Left ventricle myocardium superior (tissue), 1 donor: ENCODE results near the gene AFAP1. TPM values are rescaled to one million over a fixed set of nuclear protein-coding genes. Genes with fewer than 3 reads are reported as not detected.
"Not testable (repeated sequence)": the region's sequence is repeated elsewhere in the genome, so short reads cannot be mapped to it uniquely, and the experiment has no call there.

Source experiments
- ATAC-seq: fragments of 200-7000 bp; cut with Tn5 transposase; one replicate; pipeline ENCODE4 v1.9.1; 2020; ENCODE audit warnings: mild to moderate bottlenecking, moderate library complexity
- DNase-seq: peaks from one replicate; pipeline ENCODE4 v3.0.0-alpha.2; 2020
- intact Hi-C: fragments of 100-400 bp; cut with micrococcal nuclease; formaldehyde crosslinking; loops from one replicate; pipeline ENCODE4 v1.11.0; 2022
- total RNA-seq: library from RNA; stranded (reverse); fragmentation: NEBNext Ultra II Directional; extraction: Animal tissue kit (Norgen Biotek cat#: 25700); gene quantifications from one replicate; pipeline ENCODE4 v1.2.1, GENCODE V29; 2021
- donor health status: DM: no; HTN: yes; CAD: no; lungs with severe emphysema.

The AFAP1 gene
- total RNA-seq, 1 donor from 2014 or later = 7.7 TPM

DNA sequence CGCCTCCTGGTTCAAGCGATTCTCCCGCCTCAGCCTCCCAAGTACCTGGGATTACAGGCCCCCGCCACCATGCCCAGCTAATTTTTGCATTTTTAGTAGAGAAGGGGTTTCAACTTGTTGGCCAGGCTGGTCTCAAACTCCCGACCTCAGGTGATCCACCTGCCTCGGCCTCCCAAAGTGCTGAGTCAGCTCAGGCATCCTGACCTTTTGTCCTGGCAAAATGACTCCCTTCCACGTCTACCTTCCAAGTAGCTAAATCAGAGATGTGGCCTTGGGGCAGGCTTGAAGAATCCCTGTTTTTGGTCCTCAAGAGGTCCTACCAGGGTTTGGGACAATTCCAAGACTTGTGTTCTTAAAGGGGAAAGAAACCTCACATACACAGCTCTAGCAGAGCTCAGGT lies 12.8 kb downstream of the AFAP1 start:
- intact Hi-C loops = no loop called here
- DNase-seq (no peak), ATAC-seq (no peak)

DNA sequence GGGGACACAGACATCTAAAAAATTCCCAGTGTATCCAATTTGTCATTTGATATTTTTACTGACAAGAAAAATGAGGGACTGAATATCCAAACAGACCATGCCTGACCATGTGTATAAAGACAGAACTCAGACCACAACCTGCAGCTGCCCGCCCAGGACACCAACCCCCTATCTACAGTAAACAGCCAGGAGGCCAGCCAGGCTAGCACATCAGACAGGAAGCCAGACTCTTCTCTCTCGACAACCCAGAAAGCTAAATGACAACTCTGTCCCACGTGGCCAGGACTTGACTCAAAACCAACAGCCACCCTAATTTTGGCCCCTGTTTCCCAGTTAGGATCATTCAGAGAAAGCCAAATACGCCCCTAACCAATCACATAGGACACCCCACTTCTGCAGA lies 15.1 kb downstream of the AFAP1 start:
- intact Hi-C loops = no loop called here
- DNase-seq (no peak), ATAC-seq (no peak)

DNA sequence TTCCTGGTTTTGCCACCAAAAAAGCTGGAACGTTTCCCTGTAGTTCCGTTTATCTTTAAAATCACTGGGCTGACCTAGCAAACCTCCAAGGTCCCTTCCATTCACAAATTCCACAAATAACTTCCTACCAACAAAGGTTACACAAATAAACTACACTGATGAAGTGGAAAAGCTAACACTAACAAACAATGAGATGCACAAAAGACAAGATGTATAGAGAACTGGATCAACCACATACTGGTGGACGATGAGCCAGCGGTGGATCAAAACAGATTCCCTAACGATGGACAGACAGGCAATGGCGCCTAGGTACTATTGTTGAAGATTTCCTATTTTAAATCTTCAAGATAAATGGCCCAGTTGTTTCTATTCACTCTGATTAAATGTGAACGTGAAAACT lies 15.5 kb downstream of the AFAP1 start:
- intact Hi-C loops = no loop called here
- DNase-seq = no peak
- no peak for ATAC-seq

DNA sequence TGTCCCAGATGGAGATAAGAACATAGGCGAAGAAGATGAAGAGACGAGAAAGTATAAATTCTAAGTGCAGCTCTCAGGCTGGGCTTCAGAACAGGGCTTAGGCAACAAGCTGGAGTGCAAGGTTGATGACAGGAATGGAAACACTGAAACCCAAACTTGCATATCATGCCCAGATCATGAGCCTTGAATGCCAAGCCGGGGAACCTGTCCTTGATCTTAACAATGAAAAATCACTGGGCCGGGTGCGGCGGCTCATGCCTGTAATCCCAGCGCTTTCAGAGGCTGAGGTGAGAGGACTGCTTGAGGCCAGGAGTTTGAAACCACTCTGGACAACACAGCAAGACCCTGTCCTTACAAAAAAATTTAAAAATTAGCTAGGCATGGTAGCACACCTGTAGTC lies 17.2 kb downstream of the AFAP1 start:
- DNase-seq (no peak), ATAC-seq (no peak)
- intact Hi-C loops = no loop called here

DNA sequence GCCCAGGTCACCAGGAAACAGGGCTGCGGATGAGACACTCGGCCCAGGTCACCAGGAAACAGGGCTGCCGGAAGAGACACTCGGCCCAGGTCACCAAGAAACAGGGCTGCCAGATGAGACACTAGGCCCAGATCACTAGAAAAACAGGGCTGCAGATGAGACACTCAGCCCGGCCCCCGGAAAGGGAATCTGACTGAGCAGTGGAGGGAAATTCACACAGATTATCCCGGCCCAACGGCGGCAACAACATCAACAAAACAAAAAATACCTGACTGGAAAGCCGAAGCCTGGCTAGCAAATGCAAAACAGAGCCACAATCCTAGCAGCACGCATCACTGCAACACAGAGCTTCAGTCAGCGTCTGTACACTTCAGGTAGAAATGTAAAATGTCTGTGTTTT lies 20.7 kb downstream of the AFAP1 start:
- ATAC-seq = no peak
- intact Hi-C loops = no loop called here
- no peak for DNase-seq

DNA sequence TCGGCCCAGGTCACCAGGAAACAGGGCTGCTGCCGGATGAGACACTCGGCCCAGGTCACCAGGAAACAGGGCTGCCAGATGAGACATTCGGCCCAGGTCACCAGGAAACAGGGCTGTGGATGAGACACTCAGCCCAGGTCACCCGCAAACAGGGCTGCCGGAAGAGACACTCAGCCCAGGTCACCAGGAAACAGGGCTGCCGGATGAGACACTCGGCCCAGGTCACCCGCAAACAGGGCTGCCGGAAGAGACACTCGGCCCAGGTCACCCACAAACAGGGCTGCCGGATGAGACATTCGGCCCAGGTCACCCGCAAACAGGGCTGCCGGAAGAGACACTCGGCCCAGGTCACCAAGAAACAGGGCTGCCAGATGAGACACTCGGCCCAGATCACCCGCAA lies 21.5 kb downstream of the AFAP1 start:
- ATAC-seq, DNase-seq, intact Hi-C loops: not testable (repeated sequence)

DNA sequence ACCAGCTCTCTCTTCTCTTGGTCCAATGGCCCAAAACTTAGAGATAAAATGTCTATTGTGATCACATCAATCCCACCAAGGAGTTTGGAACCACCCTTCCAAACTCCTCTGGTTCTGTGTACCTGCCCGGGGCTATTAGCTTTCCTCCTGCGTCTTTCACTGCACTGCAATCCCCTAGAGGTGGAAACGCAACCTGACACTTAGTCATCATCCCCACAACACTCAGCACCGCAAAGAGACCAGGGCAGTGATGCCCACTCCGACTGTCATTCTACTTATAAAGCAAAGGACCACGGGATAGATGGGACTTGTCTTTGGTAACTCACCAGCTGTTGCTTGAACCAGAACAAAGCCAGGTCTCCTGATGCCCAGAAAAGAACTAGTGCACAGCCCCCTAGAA lies 22.0 kb downstream of the AFAP1 start:
- no peak for DNase-seq
- ATAC-seq = no peak
- intact Hi-C loops = no loop called here

DNA sequence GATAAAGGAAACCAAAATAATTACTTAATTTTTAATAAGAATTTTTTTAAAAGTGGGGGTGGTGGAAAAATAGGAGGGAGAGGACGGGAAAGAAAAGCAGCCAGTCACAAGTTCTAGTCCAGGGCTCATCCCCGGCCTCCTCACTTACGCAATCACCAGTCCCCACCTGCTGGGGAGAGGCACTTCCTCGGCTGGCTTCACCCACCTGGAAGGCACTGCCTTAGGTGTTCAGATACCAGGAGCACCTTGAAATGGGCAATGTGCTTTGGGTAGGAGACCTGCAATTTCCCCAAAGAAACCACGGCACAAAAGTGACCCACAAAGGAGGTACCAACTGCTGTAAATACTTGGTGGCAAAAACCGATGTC lies 23.8 kb downstream of the AFAP1 start:
- DNase-seq (no peak), ATAC-seq (no peak)
- intact Hi-C loops = no loop called here

DNA sequence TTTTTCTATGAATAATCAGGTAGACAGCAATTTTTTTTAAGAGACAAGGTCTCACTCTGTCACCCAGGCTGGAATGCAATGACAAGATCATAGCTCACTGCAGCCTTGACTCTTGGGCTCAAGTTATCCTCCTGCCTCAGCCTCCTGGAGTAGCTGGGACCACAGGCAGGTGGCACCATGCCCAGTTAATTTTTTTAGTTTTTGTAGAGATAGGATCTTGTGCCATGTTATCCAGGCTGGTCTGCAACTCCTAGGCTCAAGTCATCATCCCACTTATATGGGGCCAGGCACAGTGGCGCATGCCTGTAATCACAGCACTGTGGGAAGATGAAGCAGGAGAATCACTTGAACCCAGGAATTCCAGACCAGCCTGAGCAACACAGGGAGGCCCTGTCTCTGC lies 26.8 kb downstream of the AFAP1 start:
- DNase-seq (no peak), ATAC-seq (no peak)
- intact Hi-C loops = no loop called here

DNA sequence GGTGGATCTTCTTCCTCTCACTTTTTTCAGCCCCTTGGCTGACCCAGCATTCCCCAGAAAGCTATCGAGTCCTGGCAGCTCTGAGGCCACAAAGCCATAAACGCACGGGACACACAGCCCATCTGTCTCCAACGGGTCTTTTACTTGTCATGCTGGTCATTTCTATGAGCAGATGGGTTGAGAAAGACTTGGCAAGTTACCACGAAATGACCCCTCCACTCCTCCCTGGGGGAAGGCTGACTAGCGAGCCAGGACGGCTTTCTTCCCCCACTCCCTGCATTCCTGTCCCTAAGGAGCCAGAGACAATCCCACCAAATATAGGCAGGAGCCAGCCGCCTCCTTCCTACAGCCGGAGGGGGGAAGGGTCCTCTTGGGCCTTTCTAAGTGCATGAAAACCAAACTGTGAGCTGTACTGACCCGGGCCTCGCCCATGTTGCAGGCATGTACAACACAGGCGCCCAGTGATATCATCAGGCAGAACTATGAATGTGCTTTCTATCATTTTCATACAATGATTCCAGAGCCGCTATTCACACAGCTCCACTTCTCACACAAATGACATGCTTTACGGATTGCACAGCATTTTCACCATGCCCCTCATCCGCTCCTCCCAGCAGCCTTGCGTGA lies 28.6 kb downstream of the AFAP1 start:
- peak; percentile 50 for DNase-seq
- intact Hi-C loops = no loop called here
- ATAC-seq = peak; percentile 76

DNA sequence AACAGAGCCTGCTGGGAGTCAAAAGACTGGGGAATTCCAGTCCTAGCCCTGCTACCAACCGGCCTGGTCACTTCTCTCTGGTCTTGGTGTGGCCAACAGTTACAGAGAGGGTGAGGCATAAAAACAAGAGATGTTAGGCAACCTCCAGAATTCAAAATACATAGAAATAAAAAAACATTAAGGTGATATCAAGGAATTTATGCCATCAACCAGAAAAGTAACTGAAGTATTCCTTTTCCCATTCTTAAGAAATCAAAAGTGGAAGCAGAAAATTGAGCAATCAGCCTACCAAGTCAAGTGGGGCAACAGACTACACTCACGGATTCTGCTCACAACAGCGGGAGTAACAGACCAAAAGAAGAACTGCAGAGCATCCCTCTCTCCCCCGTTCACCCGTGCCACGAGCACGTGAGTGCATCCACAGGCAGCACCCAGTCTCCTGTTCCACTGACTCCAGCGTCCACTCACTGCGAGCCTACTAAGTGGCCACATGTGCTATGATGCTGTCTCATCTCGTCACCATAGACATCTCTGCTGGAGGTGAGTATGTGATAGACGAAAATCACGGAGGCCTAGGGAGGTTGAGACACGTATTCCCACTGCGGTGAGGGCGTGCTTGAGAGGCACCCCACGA lies 29.3 kb downstream of the AFAP1 start:
- DNase-seq (peak; percentile 42), ATAC-seq (peak; percentile 62)
- intact Hi-C loops = no loop called here

DNA sequence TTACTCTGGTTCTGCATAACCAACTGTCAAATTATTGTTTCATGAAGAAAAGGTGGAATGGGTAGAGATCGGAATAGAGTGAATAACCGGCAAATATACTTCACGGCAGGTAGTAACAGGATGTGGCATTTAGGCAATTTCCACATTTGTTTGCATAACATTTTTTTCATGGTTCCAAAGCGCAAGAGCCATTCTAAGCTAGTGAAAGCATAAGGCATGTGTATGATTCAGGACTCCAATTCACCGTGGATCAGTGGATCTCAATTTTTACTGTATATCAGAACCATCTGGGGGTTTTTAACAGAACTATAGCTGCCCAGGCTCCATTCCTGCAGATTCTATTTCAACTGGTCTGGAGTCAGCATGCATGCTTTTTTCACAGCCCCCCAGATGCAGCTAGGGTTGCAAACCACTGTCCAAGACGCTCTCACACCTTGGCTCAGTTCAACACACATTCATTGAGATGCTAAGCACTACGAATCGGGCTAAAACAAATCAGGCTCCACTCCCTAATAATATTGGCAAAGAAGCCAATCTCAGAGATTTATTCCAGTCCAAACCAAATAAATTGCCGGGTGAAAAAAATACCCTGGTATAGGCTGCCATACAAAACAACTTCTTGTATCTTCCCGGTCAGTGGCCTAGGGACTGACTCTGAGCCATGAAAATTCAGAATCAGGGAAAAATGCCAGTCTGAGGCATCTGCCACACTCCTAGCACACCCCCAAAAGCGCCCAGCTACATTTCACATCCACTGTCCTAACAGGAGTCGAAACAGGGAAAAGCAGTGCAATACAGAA lies 30.0 kb downstream of the AFAP1 start:
- DNase-seq (no peak), ATAC-seq (no peak)
- intact Hi-C loops = no loop called here

DNA sequence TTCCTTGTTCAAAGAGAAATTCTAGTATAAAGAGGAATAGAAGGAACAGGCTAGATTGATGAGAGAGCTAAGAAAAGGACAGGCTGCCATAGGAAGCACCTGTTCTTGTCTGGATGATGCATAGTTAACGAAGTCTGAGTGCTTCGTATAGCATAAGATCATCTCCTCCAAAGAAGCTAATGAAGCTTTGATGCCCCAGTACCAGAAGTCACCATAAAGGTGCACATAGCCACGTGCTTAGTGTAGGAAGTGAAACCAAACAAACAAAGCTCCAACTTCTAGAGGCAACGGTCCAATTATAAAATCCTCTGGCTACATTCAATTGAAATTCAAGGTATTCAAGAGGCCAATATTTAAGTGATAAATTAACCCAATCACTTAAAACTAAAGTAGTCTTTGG lies 31.0 kb downstream of the AFAP1 start:
- DNase-seq (no peak), ATAC-seq (no peak)
- intact Hi-C loops = no loop called here

DNA sequence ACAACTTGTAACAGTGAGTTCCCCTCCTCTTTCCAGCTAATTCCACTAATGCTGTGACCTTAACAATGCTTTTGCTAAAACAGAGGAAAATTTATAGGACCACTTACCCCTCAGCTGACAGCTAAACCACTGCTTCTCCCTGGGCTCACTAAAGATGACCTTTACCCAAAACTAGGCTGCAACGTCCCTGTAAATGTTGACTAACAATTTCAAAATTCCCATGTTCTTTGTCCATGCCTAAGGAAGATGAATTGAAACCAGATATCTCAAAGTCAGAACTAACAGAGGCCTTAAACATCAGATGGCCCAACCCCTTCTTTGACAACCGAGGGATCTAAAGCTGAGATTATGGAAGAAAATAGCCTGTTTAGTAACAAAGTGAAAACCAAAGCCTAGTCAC lies 32.5 kb downstream of the AFAP1 start:
- intact Hi-C loops = no loop called here
- DNase-seq = no peak
- ATAC-seq = no peak

DNA sequence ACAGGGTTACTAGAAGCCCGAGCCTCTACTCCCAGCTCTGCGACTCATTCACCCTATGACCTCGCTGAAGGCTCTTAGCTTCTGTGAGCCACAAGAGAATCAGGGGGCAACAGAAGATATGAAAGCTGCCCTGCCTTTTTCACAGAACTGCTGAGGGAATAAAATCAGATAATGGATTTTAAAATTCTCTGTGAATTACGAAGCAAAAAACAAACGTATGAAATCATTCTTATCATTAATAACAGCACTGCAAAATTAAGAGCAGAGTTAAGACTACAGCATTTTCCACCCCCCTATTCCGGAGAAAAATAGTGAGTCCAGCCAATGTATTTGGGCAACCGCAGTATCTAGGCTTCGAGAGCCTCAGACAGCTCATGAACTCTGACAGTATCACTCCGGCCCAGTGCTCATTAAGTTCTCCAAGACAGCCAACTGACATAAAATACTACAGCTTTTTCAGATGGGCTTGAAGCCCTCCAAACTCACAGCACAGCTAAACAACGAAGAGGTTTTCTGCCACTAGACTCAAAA lies 33.4 kb downstream of the AFAP1 start:
- DNase-seq (no peak), ATAC-seq (peak; percentile 18)
- intact Hi-C loops = no loop called here

DNA sequence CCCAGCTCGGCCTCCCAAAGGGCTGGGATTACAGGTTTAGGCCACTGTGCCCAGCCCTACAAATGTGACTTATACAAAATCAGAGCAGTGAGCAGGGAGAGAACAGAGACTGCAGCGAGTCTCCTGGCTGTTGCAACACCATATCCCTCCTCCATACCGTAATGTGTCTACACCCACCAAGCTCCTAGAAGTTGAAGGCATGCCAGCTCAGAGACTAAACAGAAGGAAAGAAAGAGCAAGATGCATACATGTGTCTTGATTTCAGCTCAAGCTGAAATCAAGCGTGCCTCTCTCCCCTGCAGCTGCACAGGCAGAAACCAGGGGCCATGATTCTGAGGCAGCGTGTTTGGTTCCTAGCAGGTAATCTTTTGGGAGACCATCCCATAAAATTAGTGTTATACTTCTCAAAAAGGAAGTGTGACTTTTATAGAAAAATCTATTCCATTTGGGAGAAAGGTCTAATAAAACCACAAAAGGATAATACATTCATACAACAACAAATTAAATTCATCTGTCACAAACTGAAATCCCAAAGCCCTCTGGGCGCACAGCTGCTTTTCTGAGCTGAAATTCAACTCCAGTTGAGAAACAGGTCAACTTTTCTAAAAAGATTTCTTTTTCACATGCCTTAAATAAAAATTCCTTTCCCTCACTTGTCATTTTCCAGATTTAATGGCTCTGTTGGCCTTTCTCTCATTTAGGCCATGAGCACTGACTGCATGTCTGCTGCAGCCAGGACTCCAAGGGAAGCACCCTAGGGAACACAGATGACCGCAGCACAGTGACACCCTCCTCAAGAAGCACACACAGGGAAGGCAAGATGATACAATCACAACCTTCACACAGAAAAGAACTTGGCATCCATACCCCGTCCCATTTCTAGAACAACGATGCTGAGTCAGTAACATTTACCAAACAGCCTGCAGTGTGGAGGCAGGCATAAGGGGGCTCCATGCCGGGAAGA lies 34.4 kb downstream of the AFAP1 start:
- ATAC-seq (peak; percentile 70), DNase-seq (no peak)
- intact Hi-C loops = no loop called here

DNA sequence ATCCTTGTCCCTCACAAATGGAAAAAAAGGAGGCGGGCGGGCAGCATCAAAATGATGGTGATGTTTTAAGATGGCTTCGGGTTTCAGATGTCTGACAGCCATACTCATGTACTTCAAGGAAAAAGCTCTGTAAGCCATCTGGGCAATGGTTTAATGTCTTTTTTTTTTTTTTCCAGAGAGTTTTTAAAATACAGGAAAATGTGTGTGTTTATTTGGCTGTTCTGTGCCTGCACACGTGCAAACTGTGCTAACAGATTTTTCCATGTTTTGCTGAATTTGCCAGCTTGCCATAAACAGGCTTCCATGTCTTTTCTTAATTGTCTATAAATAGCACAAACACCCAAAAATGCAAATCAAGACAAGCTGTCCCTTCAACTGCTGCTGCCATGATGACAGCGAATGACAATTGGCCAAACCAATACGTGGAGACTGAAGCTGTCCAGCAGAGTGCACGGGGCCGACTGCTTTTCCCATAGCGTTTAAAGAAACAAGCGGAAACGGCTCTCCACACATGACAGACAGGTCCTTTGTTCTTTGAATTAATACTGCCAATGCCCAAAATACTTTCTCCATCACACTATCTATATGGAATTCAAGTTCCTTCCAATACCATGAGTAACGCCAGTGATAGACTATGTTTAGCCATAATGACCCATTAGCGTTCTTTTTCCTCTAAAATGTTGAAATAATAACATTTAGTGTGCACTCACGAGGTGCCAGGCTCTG lies 35.7 kb downstream of the AFAP1 start:
- no peak for DNase-seq
- ATAC-seq = peak; percentile 31
- intact Hi-C loops = no loop called here

DNA sequence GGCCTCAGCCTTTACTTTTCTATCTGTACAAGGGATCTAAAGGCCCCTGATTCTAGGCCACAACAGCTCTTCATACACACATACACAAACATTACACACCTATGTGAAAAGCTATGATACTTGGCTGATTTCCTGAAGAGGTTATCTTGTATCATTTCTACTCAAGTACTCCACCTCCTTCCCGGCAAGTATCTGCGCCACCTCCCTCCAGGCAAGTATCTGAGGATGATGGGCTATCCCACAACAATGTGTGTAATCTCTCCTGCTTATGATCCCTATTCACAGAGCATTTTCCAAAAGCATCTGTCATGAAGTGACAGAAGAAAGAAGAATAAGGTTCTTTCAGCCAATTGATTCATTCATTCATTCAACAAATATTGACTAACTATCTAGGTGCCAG lies 36.8 kb downstream of the AFAP1 start:
- intact Hi-C loops = no loop called here
- DNase-seq = no peak
- no peak for ATAC-seq

DNA sequence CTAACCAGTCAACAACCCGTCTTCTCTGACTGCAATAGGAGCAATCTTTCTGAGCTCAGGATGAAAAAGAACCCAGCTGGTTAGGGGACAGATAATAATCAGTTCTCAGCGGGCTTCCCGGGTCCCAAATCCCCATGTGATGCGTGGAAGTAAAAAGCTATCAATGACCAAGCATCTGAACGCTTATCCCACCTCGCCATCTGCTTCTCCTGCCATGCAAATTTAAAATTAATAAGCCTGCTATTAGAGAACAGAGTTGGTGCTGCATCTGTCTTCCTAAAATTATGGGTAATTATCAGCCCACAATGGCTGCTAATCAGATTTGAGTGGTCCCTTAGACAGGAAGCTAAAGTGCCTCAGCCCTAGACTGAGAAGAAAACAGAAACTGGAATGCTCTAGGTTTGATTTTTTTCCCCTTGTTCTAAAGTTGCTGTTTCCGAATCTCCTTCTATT lies 37.5 kb downstream of the AFAP1 start:
- intact Hi-C loops = no loop called here
- DNase-seq = no peak
- no peak for ATAC-seq
